Tibial nerve (tissue), 4 donors: Measurements from ENCODE around the gene GOLGA8R.
"Not testable (repeated sequence)": the region's sequence is repeated elsewhere in the genome, so short reads cannot be mapped to it uniquely, and the experiment has no call there.

ENCODE experiments used
- CTCF ChIP-seq, 5 experiments: fragments of 200-600 bp in 3 of 5; fragments of 450-650 bp in 2 of 5; sonication (generic) in 3 of 5; IDR thresholded peaks; one replicate each; pipeline ENCODE4 v1.5.1; 2016 to 2019; ENCODE audit warnings: antibody characterized with exemption in 5 of 5, mild to moderate bottlenecking in 3 of 5, moderate library complexity in 2 of 5
- EP300 ChIP-seq, 2 donors: sonication (generic); formaldehyde crosslinking; IDR thresholded peaks; one replicate each; pipeline ENCODE4 v1.6.1; 2017; ENCODE audit warnings: antibody characterized with exemption in 2 of 2, mild to moderate bottlenecking in 1 of 2

- TF ChIP-seq CTCF, EP300 (IDR thresholded peaks at IDR 0.05): not testable (repeated sequence)
Observed at GRCh38 chr15:30414160-30414559, at the start of gene GOLGA8R.
